ENCODE measurements around the gene TLR9.

DNA sequence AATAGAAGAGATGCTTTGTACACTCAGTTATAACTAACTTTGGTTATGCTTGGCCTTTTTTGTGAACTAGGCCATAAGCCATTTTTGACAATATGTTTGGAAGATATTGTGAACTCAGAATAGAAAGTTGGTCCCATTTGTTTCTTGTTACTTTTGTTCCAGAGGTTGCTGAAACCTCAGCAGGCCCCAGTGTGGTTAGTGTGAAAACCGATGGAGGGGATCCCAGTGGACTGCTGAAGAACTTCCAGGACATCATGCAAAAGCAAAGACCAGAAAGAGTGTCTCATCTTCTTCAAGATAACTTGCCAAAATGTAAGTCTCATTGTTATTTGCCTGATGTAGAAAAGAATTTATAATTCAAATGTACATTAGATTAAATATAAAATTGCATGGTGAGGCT is 21.7 kb downstream of the TLR9 start:
- no peak for TF ChIP-seq POLR2A (IDR thresholded peaks at IDR 0.05)
- TF ChIP-seq, protein P1, sequence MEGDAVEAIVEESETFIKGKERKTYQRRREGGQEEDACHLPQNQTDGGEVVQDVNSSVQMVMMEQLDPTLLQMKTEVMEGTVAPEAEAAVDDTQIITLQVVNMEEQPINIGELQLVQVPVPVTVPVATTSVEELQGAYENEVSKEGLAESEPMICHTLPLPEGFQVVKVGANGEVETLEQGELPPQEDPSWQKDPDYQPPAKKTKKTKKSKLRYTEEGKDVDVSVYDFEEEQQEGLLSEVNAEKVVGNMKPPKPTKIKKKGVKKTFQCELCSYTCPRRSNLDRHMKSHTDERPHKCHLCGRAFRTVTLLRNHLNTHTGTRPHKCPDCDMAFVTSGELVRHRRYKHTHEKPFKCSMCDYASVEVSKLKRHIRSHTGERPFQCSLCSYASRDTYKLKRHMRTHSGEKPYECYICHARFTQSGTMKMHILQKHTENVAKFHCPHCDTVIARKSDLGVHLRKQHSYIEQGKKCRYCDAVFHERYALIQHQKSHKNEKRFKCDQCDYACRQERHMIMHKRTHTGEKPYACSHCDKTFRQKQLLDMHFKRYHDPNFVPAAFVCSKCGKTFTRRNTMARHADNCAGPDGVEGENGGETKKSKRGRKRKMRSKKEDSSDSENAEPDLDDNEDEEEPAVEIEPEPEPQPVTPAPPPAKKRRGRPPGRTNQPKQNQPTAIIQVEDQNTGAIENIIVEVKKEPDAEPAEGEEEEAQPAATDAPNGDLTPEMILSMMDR (IDR thresholded peaks at IDR 0.05): no peak

Data from lower leg skin (tissue), 3 donors.